NCI-H2227 (cell line): ENCODE measurements around the gene METRN.
"Not testable (repeated sequence)": the region's sequence is repeated elsewhere in the genome, so short reads cannot be mapped to it uniquely, and the experiment has no call there.

Experiments used
- DNase-seq: peaks from one replicate; lab custom pipeline; 2025; ENCODE audit not compliant: unreplicated experiment; lab: John Stamatoyannopoulos, UW

METRN gene

GRCh38 chr16:754121-754607 is 39.2 kb downstream of the METRN start:
- DNase-seq, result not testable (repeated sequence)

GRCh38 chr16:754656-755055 is 39.7 kb downstream of the METRN start:
- DNase-seq, result no peak

GRCh38 chr16:756428-756827 is 41.5 kb downstream of the METRN start:
- DNase-seq, result no peak

GRCh38 chr16:759110-759910 is 44.4 kb downstream of the METRN start:
- DNase-seq, result no peak

GRCh38 chr16:760065-760464 is 45.1 kb downstream of the METRN start:
- no peak for DNase-seq

- DNase-seq, result no peak
These were observed 45.8 kb downstream of the METRN start, which contains the start of gene MSLN for GRCh38 chr16:760545-761343. Gene MSLN (plus strand): TSS chr16:760734. CDS start chr16:762681, 1,947 bp downstream.

- no peak for DNase-seq
These were observed 47.0 kb downstream of the METRN start for GRCh38 chr16:761625-762513.

- DNase-seq, result no peak
These were observed 47.8 kb downstream of the METRN start for GRCh38 chr16:762595-763268.

- no peak for DNase-seq
These were observed 48.7 kb downstream of the METRN start for GRCh38 chr16:763369-764183.

GRCh38 chr16:764184-764750 is 49.3 kb downstream of the METRN start:
- DNase-seq, result no peak

GRCh38 chr16:764848-765487 is 50.0 kb downstream of the METRN start:
- no peak for DNase-seq

GRCh38 chr16:765488-765865 is 50.6 kb downstream of the METRN start:
- no peak for DNase-seq

GRCh38 chr16:766008-766819 is 51.3 kb downstream of the METRN start:
- no peak for DNase-seq

GRCh38 chr16:766820-767640 is 52.1 kb downstream of the METRN start:
- DNase-seq, result no peak

- DNase-seq, result no peak
These were observed 52.9 kb downstream of the METRN start for GRCh38 chr16:767743-768235.

- no peak for DNase-seq
These were observed 53.5 kb downstream of the METRN start for GRCh38 chr16:768428-768827.
